CD4-positive, alpha-beta T cell treated with Interferon gamma for 1 hour (primary cell): Measurements from ENCODE around the gene METTL22.
"Not testable (repeated sequence)": the region's sequence is repeated elsewhere in the genome, so short reads cannot be mapped to it uniquely, and the experiment has no call there.

Experiments used
- DNase-seq: peaks from one replicate; pipeline ENCODE4 v3.0.0-alpha.2; 2020

The METTL22 gene

GRCh38 chr16:8634991-8635736 lies 13.7 kb downstream of the METTL22 start:
- DNase-seq, result no peak

- DNase-seq, result no peak
Observed at GRCh38 chr16:8639694-8640093, 18.2 kb downstream of the METTL22 start.

DNA sequence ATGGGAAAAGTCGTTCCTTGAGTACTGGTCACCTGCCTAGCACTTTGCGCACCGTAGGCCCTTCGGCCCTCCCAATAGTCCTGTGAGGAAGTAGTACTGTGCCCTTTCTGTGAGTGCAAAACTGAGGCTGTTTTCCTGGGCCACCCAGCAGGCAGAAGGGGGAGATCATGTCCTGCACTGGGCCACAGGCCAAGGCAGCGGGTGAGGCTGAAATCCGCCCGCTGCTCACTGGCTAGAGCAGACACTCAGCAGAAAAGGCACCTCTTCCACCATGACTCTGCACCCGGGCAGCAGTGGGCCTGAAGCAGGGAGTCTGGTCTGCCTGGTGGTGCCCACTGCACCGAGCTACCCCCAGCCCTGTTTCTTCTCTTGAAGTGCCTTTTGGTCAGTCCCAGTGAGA lies 20.2 kb downstream of the METTL22 start:
- DNase-seq, result no peak

GRCh38 chr16:8642146-8642545 lies 20.6 kb downstream of the METTL22 start:
- DNase-seq, result no peak

DNA sequence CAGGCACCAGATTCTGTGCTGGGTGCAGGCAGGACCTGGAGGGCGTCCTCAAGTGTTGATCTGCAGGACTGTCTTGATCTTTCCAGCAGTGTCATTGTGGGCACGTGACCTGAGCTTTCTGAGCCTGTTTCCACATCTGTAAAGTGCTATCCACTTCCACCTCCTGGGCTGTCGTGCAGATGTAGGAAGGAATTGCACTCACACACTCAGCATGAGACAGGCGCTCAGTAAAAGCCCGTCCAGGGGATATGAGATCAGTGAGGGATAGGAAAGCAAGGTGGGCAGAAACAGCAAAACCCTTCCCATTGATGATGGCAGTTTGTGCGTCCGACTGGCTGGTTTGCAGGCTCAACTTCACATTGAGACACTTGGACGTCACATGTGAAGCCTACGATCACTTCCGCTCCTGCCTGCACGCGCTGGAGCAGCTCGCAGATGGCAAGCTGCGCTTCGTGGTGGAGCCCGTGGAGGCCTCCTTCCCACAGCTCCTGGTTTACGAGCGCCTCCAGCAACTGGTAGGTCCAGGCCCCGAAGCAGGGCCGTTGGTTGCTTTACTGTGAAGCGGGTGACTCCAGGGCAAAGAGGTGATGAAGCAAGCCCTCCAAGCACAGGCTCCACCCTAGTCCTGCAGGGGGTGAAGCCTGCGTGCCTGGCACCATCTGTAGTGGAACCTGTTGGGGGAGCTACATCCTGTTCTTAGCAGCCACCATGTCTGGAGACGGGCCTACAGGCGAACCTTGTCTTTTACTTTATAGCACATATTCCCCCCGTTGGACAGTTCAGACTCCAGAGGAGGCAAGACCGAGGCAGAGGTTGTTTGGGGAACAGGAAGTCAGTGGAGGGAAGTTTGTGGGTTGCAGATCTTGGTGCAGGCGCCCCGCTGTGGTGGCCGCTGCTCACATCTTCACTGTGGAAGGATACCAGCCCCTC lies 23.0 kb downstream of the METTL22 start:
- peak; percentile 45 for DNase-seq

DNA sequence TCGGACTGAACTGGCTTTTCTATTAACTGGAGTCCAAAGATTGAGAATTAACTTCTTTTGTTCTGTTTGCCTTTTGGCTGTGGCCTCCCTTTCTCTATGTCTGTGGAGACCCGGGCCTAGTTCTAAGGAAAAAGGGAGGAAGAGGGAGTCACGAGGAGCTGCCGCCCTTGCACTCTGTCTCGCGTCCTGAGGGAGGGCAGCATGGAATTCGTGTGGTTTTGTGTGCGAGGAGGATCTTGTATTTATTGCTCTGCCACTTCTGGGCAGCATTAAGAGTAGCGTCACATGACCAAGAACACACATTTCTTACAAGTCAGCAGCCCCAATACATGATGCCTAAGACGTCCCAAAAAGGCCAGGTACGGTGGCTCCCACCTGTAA lies 23.6 kb downstream of the METTL22 start:
- DNase-seq, result no peak

GRCh38 chr16:8645831-8646230 lies 24.3 kb downstream of the METTL22 start:
- DNase-seq, result no peak

GRCh38 chr16:8646326-8647053 lies 25.0 kb downstream of the METTL22 start:
- no peak for DNase-seq

- DNase-seq, result no peak
Observed at GRCh38 chr16:8647721-8648318, 26.3 kb downstream of the METTL22 start.

- no peak for DNase-seq
Observed at GRCh38 chr16:8648877-8649276, 27.4 kb downstream of the METTL22 start.

- no peak for DNase-seq
Observed at GRCh38 chr16:8649829-8650554, 28.5 kb downstream of the METTL22 start.

GRCh38 chr16:8651958-8652357 lies 30.5 kb downstream of the METTL22 start:
- not testable (repeated sequence) for DNase-seq

GRCh38 chr16:8655184-8655717 lies 33.8 kb downstream of the METTL22 start:
- DNase-seq, result peak; percentile 14

DNA sequence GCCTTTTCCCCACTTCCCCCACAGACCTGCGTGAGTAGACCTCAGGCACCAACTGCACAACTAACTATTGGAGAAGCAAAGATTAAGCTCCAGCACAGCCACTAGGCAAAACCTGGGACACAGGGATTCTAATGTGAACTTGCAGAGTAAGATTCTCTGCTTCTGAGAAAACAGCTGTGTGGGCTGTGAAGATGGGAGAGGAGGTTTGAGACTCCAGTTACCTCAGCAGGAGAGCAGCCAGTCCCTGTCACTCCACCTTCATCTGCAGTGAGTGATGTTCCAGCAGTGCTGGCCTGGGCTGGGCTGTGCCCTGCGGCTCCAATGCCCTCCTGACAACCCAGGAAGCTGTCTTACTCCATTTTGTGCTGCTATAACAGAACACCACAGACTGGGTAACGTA lies 34.9 kb downstream of the METTL22 start:
- no peak for DNase-seq

GRCh38 chr16:8660841-8661301 lies 39.4 kb downstream of the METTL22 start:
- DNase-seq, result peak; percentile 15

DNA sequence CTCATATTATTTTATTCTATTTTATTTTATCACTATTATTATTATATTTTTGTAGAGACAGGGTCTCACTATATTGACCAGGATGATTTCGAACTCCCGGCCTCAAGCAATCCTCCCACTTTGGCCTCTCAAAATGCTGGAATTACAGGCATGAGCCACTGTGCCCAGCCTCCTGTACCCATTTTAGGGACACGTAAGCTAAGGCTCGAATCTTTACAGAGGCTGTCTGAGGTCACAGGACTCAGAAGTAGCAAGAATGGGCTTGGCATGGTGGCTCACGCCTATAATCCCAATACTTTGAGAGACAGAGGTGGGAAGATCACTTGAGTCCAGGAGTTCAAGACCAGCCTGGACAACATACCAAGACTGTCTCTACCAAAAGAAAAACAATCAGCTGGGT lies 40.2 kb downstream of the METTL22 start:
- no peak for DNase-seq

DNA sequence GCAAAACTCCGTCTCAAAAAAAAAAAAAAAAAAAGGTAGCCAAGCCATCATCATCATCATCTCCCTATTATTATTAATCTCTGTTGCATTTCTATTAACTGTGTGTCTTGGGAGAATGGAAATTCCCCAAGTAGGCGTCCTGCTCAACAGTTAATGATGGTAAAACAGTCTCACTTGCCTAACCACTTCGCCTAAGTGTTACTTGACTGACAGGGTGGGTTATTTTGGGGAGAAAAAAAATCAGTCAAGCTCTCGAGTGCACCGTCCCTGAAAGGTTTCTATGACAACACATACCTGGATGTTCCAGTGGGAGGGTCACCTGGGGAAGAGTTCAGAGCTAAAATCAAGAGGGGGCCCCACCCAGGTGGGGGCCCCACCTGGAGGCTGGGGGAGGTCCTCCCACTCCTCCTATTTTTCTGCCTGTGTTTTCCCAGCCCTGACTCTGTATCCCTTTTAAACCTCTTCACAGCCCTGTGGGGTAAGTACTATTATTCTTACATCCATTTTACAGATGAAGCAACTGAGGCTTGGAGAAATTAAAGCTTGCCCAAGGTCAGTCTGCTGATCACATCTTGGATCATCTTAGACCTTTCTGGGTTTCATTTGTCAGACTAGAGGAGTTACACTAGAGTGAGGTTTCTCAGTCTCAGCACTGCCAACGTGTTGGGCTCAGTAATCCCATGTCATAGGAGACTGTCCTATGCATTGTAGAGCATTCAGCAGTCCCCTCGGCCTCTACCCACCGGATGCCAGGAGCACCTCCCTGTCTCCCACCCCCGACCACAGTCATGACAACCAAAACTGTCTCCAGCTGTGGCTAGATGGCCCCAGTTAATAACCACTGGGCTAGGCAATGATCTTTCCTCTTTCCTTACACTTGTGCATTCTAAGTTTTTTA lies 41.9 kb downstream of the METTL22 start:
- DNase-seq, result no peak

DNA sequence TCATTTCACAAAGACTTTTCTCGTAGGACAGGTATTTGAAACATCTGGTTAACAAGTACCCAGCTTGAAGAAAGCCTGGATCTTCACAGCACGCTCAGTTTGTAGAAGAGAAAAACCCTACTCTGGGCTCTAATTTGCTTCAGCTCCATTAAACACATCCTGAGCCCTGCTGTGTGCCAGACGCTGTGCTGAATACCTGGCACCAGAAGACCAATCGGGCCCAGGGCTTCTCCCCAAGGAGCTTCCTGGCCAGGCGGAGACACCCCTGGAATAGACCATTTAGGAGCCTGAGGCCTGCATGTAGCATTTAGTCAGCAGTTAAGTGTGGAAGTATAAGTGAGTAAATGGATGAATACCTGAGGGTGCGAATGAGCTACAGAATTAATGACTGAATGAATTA lies 44.0 kb downstream of the METTL22 start:
- DNase-seq, result no peak

GRCh38 chr16:8667492-8667891 lies 46.0 kb downstream of the METTL22 start:
- DNase-seq, result no peak

GRCh38 chr16:8668113-8668512 lies 46.6 kb downstream of the METTL22 start:
- no peak for DNase-seq

- no peak for DNase-seq
Observed at GRCh38 chr16:8669481-8669880, 48.0 kb downstream of the METTL22 start.
